NK-92 (cell line): ENCODE data around the gene CEP131.

Experiments used
- DNase-seq: peaks from one replicate; lab custom pipeline; 2025; ENCODE audit not compliant: unreplicated experiment; lab: John Stamatoyannopoulos, UW

CEP131 gene

DNA sequence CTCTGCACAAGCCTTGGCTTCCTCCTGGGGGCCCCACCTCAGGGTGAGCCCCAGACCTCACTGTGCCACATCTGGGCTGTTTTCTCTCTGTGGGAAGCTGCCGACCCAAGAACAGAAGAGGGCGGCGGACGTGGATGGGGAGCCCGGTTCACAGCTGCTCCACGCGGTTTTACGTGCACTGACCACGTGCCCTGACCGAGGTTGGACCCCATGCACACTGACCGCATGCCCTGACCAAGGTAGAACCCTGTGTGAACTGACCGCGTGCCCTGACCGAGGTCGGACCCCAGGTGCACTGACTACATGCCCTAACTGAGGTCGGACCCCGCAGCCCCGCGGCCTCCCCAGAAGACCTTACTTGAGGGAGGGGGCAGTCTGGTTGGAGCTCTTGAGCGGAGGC is 19.6 kb downstream of the CEP131 start:
- no peak for DNase-seq

DNA sequence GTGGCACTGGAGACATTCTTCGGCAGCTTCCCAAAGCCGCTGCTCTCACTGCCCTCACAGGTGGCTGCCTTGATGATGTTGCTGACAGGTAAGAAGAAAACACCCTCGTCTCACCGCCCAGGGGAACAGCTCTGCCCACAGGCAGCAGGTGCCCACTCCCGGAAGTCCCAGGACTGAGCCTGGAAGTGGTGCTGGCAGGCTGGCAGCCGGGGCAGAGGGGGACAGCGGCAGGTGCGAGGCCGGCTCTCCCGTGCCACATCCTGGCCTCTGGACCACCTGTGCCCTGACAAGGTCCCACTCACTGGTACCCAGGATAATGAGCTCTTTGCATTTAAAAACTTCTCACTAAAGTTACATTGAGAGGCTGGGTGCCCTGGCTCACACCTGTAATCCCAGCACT is 20.4 kb downstream of the CEP131 start:
- no peak for DNase-seq

DNA sequence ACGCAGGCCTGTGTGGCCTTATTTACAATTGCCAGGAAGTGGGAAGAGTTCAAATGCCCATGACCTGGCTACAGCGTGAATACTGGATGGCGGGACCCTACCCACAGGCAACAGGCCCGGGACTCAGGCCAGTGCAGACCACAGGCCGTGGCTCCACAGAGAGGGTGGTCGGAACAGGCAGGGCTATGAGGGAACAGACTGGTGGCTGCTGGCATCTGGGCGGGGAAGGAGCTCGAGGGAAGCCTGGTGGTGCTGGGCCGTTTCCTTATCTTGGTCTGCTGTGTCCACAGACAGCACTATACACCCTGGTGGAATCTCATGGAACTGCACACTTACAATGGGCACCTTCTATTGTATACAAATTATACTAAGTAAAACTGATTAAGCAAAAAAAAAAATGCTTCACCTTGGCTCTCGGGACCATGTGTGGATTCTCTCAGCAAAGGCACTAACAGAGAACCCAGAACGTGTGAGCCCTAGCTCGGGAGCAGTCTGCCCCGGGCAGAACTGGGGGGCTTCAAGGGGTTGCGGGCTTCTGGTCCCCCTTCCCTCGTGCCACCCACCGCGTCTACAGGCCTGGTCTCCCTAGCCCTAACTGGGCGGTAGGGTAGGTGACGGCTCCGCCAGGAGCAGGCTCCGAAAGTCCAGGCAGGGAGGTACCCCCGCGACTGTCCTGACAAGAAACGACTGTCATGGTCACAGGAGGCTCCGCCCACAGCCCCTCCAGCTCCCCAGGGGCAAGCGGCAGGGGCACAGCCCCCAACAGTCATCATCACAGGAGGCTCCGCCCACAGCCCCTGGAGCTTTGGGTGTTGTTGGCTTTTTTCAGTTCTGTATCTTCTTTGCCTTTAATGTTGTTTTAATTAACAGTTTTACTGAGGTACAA is 21.8 kb downstream of the CEP131 start:
- no peak for DNase-seq

DNA sequence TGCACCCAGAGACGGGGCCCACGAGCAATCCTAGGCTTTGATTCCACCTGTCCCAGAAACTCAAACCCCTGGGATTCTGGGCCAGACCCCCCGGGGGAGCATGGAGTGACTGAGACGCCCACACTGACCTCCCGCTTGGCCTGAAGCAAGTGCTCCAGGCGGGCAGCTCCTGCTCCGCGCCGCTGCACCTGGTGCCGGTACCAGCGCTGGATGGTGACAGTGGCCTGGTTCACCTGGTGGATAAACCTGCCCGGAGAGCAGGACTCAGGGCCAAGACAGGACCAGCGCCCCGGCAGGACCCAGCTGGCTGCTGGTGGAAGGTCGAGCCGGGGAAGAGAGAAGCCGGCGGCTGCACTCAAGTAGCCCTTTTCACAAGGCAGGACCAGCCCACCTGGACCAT is 22.6 kb downstream of the CEP131 start:
- DNase-seq: no peak

DNA sequence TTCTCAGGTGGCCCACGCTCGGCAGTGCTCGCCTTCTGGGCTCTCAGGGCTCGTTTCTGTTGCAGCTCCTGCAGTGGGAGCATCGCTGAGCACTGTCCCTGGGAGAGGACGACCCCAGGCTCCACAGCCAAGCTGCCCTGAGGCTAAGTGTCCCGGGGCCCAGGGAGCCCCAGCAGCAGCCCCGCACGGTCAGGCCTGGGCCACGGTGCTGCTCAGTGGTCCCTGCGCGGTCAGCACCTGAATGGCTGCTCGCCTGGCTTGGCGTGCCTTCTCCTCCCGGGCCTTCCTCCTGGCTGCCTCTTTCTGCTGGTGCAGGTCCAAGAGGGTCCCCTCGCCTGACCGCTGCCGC is 23.3 kb downstream of the CEP131 start:
- no peak for DNase-seq

DNA sequence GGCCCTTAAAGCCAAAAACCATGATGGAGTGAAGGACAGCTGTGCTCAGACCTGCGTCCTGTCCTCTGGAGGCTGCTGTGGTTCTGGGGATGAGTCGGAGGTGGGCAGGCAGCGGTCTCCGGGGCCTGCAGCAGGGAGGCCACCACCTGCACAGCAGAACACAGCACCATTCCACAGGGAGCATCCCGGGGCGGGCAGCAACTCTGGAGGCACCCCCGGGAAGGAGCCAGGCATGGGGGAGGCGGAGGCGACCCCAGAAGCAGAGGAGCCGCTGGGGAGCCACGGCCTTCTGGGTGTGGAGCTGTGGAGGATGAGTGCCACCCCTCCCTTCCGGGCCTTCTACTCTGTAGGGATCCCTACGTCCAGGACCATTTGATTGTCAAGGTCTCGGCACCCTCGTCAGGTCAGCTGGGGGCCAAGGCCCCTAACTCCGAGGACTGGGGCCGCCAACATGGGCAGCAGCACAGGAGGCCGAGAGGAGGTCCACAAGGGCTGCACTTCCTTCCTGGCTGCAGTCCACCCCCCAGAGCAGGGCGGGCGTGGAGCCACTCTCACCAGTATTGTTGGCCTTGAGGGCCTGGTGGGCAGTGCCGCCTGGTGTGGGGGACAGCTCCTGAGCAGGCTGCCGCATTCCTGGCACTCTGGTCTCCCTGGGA is 23.8 kb downstream of the CEP131 start:
- DNase-seq: no peak

DNA sequence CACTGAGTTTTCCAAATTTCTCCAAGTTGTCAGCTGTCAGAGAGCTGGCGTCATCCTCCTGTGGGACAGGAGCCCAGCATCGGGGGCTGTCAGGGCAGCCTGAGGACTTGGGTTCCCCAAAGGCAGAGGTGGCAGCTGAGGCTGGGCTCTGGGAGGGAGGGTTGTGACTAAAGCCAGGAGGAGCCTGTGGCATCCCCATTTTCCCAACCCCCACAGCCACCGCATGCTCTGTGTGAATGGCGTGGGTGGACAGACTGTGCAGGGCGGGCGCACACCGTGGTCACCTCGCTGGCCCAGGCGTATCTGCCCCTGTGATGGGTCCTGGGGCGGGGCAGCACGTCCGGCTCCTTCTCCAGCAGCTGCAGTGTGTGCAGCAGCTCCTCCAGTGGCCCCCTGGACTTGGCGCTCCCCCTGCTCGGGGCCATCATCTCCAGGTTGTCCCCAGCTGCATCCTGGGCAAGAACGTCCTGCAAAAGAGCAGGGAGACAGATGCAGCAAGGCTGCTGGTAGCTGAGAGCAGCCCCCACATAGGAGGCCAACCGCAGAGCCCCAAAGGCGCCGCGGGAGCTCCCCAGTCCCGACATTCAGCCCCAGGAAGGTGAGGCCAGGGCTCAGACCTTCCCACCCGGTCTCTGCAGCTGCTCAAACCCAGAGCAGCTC is 24.8 kb downstream of the CEP131 start:
- no peak for DNase-seq

DNA sequence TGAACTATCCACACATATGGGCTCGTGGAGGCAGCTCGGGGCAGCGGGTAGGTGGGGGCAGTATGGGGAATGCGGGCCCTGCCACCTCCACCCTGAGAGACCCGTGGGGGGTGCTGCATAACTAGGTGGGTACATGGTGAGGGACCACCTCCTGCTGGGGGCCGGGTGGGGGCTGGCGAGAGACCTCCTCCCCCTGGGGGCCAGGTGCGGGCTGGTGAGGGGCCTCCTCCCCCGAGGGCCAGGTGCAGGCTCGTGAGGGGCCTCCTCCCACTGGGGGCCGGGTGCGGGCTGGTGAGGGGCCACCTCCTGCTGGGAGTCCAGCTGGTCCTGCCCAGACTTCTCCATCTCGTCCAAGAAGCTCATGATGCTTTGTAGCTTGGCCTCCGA is 25.4 kb downstream of the CEP131 start:
- DNase-seq: no peak

DNA sequence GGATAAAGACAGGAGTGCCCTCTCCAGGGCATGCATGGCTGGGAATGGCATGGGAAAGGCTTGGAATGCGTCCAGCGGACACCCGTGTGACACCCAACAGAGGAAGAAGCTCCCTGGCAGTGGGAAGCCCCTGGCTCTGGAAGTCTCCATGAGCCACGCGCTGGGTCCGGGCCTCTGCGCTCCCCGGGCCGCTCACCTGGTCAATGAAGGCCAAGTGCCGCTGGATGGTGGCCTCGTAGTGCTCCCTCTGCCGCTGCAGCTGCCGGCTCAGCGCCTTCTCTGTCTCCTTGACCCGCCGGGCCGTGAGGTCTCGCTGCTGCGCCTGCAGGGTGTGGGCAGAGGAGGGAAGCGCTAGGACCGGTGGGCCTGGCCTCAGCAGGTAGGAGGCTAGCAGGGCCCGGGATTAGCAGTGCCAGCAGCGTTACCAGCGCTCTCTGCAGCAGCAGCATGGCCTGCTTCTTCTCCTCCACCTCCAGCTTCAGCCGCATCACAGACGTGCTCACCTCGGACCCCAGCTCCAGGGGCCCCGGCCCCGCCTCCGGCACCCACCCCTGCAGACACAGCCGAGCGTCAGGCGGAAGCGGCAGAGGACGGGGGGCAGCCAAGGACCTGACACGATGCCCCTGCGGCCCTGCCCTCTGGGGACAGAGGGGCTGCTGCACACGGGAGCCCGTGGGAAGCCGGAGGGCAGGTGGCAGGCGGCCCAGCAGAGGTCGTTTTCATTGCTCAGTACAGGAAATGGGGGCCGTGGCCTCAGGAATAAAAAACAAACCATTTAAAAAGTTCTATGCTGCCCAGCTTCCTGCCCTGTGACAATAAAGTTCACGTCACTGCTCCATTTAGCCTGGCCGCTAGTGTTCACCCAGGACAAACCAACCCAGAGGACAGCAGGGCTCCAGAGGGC is 26.0 kb downstream of the CEP131 start:
- no peak for DNase-seq

DNA sequence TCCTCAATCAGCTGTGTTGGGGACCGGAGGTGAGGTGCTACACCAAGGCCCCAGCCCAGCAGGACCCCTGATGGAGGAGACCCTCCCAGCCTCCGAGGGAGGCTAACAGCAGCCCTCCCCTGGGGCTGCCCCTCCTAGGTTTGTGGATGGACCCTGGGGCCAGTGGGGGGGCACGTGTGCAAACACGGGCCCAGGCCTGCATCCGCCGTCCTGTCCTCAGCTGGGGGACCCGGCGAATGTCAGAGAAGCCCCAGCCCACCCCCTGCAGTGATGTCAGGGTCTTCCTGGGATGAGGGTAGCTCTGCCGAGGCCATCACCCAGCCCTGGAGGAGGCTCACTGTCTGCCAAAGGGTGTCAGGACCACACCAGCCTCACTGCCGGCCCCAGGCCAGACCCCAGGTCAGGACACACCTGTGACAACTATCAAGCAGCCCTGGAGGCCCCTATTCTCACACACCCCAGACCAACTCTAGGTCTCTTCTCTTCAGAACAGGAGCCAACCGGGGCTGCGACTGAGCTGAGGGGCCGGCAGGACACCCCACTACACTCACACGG is 26.7 kb downstream of the CEP131 start:
- DNase-seq: no peak

DNA sequence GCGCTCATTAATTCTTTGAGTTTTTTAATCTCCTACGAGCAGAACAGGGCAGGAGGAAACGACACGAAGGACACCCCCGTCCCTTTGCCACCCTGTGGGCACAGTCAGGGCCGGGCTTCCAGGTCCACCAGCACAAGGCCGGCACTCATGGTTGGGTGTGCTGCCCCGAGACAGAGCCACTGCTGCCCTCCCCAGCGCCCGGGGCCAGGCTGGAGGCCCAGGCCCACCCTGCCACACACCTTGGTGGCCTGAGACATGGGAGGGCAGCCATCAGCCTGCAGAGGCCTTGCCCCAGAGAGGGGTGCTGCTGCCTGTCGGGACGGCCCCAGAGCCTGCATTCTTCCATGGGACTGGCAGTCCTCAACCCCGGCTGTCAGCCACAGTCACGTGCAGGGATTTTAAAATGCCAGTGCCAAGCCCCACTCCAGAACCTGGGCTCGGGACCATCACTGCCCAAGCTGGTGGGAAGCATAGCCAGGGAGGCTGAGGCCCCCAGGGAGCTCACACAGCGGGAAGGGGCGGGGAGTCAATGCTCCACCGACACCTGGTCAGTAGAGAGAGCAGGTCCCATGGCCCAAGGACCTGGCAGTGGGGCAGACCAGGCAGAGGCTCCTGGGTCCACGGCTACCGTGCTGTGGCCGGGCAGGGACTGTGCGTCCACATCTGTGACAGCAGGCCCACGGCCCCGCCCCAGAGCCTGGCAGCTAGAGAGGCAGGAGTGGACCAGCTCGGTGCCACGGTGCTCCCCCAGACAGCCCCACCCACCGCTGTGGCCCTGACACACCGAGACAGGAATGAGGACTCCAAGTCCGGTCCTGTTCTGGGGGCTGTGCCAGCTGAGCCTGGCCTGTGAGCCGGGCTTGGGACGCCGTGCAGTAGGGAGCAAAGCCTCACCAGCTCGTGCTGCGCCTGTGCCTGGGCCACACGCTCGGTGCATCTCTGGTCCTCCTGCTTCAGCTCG is 27.5 kb downstream of the CEP131 start:
- no peak for DNase-seq

DNA sequence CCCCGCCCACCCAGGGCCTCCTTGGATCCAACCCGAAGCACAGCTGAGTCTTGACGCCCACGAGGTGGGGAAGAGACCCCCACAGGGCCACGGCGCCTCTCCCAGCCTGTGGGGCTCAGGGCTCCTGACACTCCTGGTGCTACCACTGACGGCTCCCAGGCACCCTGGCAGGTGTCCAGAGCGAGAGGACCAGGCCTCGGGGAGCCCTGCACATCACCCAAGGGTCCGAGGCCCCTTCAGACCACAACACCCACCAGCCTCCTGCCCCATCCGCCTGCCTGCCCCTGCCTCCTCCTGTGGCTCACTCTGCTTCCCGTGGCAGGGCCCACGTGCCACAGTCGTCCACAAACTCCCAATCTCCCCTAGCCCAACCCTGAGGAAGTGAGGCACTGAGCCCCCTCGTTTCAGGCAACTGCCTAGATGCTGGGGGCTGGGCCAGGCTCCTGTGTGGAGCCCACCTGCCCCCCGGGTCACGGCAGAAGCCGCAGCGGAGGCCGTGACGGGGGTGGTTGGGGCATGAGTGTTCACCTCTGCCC is 28.5 kb downstream of the CEP131 start:
- DNase-seq: no peak

DNA sequence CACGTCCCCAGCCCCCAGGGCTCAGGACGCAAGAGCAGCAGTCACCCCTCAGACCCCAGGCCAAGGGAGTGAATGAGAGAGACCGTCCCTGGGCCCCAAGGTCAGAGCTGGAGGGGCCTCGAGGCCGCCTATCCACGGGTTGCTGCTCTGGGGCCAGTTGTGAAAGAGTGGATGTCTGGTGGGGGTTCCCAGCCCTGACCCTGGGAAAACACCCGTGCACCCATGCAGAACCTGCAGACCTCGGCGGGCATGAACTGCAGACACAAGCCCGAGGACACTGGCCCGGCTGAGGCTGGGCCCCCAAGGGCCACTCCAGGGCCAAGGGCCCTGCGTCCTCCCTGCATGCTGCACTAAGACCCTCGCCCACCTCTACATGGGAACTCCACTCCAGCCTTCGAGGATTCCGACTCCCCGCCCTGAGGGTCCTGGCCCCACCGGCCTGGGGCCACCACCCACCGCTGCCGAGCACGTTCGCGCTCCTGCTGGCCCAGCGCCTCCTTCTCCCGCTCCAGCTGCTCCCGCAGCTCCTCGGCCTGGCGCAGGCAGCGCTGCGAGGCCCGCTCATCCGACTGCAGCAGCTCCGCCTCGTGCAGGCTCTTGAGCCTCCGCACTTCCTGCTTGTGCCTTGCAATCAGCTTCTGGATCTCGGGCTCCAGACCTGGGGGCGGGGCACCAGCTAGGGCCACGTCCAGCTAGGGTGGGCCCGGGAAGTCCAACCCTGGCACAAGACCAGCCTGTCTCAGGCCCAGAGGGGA is 29.1 kb downstream of the CEP131 start:
- no peak for DNase-seq

DNA sequence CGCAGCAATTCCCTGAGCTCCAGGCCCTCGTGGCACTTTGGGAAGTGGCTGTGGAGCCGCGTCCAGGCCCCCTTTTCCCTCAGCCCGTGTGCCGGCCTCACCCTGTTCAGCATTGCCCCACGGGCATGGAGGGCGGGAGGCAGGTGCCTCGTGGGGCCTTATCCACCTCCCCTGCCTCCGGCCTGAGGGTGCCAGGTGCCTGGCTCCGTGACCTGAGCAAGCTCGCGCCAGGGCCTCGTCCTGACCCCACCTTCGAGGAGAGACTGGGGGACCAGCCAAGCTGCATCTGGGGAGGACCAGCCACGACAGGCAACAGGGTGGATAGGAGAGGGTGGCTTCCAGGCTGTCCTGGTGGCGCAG is 29.7 kb downstream of the CEP131 start:
- no peak for DNase-seq

DNA sequence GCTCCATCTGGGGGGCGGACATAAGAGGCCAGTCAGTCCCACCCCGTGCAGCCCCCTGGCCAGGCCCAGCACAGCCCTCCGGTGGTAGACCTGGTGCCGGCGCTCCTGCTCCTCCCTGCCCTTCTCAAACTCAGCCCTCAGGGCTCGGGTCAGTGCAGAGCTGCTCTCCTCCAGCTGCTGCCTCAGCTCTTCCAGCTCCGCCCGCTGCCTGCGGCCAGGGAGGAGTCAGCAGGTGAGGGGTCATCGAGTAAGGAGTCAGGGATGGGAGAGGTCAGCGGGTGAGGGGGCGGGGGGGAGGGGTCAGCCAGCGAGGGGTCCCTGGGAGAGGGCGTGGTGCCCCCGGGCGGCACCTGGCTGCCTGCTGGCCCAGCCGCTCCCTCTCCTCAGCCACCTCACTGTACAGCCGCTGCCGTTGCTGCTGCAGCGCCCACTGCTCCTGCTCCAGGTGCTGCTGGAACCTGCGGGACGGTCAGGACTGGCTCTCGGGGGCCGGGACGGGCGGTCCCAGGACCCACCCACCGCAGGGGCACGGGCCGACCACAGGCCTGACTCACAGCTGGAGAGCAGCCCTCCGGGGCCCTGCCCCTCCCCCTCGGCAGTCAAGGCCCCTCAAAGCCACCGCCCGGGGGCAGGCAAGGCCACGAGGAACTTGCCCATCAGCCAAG is 30.2 kb downstream of the CEP131 start:
- DNase-seq: no peak

DNA sequence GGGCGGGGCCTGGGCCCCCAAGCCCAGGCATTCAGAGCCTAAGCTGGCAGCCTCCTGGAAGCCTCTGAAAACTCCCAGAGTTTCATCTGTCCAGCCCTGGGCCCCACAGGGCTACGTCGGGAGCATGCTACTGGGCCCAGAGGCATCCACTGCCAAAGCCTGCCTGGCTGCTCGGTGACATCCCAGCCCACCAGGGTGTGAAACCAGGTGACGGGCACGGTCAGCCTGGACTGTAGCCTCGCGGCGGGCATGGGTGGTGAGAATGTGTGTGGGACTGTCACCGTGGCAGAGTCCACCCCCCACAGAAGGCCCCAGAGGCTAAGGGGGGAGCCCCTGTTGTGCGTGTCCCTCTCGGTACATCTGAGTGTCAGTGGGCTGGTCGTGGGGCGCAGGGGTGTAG is 31.1 kb downstream of the CEP131 start:
- DNase-seq: no peak

DNA sequence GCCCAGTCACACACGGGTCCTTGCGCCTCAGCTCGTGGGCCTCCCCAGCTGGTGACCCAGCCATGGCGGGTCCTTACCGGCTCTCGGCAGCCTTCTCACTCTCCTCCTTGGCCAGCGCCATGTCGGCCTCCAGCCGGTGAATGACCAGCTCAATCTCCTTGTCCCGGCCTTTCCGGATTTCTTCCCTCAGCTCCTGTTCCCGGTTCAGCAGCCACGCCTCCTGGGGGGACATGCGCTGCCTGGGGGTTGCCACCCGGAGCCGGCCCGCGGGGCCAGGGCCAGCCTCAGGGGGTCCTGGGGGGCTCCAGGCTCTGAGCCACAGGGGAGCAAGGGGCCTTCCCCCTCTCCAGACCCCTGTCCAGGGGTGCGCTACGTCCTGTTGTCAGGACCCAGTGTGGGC is 31.6 kb downstream of the CEP131 start:
- no peak for DNase-seq

DNA sequence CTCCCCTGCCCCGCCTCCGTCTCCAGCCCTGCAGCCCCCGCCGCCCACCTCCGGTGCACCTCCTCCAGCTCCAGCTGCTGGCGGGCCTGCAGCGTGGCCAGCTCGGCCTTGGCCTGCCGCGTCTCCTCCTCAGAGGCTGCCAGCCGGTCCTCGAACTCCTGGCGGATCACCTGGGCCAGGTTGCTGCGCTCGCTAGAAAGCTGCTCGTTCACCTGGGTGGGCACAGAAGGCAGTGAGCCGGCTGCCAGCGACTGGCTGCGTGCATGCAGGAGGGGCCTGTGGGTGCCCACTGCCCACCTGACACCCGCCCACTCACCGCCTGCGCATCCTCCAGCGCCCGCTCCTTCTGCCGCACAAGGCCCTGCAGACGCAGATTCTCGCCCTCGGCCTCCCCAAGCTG is 32.2 kb downstream of the CEP131 start:
- DNase-seq: no peak
